GM13977 (cell line): ENCODE data around the gene MAB21L4.

Experiments
- DNase-seq: peaks from one replicate; pipeline ENCODE4 v3.0.0; 2012; ENCODE audit warnings: low spot score
- in situ Hi-C: fragments of 300-500 bp; cut with MboI; formaldehyde crosslinking; loops from one replicate; pipeline ENCODE4 v1.12.0; 2022; ENCODE audit warnings: low sequenced_read_pairs, low pct_unique_long_range_greater_than_20kb, mixed read lengths, inconsistent platforms; ENCODE audit not compliant: unreplicated experiment
- TF ChIP-seq, protein P1 (sequence below): IDR thresholded peaks from 2 replicates; pipeline ENCODE4 v1.5.1; 2012; ENCODE audit warnings: mild to moderate bottlenecking, control low read depth; ENCODE audit not compliant: insufficient read depth; ENCODE audit errors: extremely low read depth, missing control alignments

MAB21L4 gene

DNA sequence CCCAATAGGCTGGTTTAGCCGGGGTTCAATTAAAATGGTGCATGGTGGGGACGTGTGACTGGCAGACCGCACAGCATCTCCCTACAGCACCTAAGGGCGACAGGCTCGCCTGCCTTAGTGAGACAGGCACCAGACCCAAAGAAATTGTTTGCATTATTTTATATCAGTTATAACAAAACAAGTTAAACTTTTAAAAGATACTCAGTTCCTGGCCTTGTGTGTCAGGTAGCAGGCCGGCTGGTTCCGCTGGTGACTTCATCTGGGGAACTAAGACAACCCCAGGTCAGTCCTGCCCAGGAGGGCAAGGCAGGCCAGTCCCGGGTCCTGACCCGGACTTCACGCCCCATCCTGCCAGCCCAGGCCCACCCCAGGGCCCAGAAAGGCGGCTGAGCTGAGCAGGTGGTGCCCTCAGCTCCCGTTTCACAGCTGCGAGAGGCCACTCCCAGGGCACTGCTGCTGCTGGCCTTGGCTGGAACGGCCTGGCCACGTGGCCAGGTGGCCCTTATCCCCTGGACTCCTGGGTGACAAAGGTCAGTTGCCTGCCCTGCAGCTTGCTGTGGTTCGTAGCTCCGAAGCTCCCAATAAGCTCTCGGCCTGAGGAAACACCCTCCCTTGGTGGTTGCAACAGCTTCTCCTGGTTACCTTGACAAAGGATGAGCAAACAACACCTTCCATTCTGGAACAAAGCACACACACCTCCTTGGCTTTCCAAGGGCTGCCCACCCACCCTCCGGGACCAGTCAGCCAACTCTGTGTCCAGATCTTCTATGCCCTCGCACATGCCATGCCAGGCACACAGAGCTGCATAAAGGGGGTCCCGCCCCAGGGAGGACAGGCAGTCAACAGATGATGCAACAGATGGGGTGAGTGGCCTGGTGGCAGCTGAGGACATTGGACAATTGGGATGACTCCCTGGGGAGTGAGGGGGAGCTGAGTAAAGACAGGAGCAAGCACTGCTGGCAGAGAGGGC lies 38.6 kb downstream of the MAB21L4 start:
- DNase-seq, result no peak
- TF ChIP-seq, protein P1, sequence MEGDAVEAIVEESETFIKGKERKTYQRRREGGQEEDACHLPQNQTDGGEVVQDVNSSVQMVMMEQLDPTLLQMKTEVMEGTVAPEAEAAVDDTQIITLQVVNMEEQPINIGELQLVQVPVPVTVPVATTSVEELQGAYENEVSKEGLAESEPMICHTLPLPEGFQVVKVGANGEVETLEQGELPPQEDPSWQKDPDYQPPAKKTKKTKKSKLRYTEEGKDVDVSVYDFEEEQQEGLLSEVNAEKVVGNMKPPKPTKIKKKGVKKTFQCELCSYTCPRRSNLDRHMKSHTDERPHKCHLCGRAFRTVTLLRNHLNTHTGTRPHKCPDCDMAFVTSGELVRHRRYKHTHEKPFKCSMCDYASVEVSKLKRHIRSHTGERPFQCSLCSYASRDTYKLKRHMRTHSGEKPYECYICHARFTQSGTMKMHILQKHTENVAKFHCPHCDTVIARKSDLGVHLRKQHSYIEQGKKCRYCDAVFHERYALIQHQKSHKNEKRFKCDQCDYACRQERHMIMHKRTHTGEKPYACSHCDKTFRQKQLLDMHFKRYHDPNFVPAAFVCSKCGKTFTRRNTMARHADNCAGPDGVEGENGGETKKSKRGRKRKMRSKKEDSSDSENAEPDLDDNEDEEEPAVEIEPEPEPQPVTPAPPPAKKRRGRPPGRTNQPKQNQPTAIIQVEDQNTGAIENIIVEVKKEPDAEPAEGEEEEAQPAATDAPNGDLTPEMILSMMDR, result no peak
- in situ Hi-C loops, result no loop called here

DNA sequence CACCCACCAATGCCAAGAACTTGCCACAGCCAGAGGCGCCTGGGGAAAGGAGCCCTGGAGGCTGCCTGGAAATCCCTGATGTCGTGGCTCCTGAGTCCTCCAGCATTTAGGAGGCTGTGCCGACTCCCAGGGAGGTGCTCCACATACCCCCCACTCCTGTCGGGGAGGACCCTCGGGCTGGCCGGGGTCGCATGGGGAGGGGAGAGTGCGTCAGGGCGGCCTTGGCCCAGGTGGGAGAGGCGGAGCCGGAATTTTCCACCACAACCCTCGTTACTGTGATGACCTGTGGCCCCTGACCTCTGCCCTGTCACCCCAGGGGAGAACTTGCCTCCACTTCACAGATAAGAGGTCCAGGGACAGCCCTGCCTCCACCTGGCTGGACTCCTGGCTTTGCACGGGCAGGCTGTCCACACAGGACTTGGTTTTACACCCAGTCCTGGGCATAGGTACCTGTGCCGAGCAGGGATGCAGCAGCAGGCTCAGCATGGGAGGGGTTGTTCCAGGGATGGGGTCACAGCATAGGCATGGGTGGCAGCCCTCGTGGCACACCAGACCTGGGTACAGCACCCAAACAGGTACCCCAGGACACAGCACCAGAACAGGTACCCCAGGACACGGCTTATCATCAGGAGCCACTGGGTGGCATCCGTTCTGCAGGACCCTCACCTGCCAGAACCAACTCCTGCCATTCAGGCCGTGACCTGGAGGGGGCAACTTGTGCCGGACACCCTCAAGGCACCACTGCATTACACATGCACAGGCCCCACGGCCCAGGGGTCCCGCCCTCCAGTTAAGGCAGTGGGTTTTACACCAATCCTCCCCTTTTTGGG lies 39.6 kb downstream of the MAB21L4 start:
- no peak for DNase-seq
- TF ChIP-seq, protein P1, result no peak
- in situ Hi-C loops, result no loop called here

DNA sequence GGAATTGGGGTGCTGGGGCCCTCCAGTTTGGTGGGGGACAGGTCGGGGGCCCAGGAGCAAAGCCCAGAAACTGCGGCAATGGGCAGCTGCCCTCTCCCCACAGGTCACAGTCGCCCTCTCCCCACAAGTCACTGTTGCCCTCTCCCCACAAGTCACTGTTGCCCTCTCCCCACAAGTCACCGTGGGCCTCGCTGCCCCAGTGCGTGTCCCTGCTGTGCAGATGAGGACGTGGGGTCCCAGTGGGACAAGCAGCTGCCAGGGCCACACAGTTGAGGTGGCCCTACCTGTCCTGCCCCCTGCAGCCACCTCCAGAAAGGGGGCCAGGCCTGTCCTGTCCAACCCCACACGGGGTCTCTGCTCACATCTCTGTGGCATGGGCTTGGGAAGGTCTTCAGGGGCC lies 40.3 kb downstream of the MAB21L4 start:
- DNase-seq, result no peak
- in situ Hi-C loops, result no loop called here
- TF ChIP-seq, protein P1, result no peak

DNA sequence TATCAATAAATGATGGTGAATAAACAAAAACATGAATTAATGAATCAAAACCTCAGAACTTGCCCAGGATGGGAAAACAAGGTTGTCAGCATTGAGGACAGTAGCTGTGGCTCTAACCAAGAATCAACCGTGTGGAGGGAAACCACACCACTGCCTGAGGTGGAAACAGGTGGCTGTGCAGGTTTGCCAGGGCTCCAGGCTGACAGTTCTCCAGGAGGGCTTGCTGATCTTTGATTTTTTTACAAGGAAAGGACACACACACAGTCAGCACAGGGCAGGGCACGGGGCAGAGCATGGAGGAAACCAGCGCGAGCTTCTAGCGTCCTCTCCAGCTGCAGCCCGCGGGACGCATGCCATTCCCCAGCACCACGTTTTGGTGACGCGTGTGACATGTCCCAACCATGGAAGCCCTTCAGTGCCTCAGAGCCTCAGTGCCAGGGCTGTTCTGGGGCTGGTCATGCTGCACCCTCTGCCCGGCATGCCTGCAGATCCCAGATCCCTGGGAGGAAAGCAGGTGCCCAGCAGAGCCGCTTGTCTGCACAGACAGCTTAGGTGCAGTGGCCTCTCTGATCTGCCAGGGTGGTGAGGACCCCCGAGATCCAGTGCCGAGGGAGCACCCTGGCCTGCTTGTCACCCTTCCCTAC lies 43.2 kb downstream of the MAB21L4 start:
- no peak for DNase-seq
- TF ChIP-seq, protein P1, result no peak
- in situ Hi-C loops, result no loop called here

DNA sequence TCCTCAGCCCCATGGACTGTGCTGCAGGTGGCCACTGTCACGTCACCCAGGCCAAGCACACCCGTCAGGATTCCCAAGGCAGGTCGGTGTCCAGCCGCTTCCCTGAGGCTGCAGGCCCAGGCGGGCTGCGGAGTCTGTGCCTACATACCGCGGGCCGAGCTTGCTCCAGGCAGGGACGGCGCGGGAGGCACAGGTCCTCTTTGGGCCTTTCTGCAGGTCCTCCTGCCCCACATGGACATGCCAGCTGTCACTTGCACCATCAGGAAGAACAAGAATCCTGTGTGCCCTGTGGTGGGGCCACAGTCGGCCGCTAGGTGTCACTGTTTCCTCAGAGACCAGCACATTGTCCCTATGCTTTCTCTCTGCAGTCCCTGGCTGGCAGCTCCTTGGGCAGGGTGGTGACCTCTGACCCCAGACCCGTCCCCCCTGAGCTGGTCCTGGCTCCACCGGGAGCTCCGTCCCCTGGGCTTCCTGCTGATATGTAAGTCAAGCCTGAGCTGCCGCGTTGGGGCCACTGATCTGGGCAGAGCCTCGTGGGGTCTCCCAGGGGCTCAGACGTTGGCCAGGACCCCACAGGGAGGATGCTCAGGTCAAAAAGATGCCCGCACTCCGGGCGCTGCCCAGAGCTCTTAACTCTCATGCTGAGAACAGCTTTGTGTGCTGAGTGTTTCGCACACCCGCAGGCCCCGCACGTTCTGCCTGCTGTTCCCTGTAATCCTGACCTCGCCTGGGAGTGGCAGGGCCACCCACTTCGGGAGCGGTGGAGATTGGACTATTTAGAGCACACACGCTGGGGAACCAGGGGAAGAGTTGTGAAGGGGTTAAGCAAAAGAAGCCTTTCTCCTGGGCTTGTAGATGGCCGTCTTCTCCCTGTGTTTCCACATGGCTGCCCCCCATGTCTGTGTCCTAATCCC lies 44.6 kb downstream of the MAB21L4 start:
- in situ Hi-C loops, result no loop called here
- TF ChIP-seq, protein P1, result peak; percentile 97
- DNase-seq, result peak; percentile 91

DNA sequence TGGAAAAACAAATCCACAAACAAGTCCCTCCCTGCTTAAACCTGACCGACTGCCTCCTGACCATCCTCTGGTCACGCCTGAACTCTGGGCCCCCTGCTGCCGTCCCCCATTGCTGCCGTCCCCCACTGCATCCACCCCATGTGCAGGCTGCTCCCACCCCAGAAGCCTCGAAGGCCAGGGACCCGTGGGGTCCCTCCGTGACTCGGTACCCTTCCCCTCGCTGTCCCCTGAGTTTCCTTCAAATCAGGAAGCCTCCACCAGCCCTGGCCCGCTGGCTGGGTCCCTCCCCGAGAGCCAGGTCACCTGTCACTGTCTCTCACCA lies 45.2 kb downstream of the MAB21L4 start:
- in situ Hi-C loops, result no loop called here
- DNase-seq, result no peak
- TF ChIP-seq, protein P1, result no peak
